GM21447 (cell line): ENCODE results near the gene RACGAP1.
"Not testable (repeated sequence)": the region's sequence is repeated elsewhere in the genome, so short reads cannot be mapped to it uniquely, and the experiment has no call there.

ENCODE experiments used
- ATAC-seq: cut with Tn5 transposase; IDR thresholded peaks from one replicate; pipeline ENCODE4 v1.9.1; 2021; ENCODE audit not compliant: unreplicated experiment

The RACGAP1 gene

DNA sequence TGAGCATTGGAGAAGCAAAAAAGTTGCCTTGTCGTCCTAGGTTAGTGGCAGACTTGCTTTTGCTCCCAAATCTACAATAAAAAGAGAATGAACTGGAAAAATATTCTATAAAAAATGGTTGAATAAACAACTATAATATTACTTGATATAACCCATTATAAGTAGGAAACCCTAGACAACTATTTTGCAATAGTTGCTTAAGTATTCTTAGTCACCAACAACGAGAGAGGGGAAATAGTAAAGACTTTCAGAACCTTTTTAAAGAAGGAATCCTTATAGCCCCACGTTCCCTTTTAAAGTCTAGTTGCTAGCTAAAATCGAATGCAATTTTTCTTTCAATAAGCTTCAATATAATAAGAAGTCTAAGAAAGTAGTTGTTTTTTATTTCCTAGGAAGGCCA, 35.0 kb downstream of the RACGAP1 start:
- ATAC-seq: no peak

DNA sequence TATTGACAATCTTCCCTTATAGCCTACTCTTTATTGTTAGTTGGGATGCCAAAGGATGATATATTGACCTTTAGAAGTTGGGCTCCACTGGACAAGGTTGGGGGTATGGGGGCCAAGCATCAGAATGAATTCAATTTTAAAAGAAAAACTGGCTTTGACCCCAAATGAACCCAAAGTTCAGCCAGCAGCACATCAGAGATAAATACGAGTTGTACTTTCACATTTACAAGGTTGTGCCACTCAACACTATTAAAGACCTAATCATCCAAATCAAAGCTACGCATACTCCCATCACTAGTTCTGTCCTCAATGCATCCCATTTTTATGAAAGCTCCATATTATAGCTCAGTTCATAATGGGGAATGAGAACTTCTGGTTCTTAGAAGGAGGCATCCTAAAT, 35.9 kb downstream of the RACGAP1 start:
- ATAC-seq: not testable (repeated sequence)

DNA sequence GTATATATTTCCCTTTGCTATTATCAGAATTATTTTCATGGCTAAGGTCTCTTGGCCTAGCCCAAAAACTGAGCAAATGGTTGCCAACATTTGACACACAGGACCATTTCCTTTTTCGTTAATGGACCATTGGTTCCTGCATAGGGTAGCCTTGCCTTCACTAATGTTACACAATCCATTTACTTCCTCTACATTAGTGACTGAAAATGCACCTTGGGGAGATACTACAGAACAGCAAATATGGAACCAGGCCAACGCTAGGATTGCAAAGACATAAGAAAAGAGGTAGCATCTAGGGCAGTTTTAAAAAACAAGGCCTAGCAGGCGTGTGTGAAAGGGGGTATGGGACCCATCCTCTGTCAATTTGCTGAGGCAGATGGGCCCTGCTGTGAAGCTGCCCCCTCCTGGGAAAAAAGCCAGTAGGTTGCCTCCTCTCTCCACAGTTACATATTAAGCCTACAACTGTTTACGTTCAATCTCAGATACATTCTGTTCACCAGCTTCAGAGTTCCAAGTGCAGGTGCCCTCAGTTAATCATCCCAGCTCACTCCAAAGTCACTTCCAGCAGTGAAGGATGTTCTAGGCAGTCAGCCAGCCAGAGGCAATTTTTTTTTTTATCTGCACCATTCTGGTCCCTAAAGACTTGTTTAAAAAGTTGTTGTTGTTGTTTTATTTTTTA, 37.5 kb downstream of the RACGAP1 start:
- ATAC-seq: no peak

DNA sequence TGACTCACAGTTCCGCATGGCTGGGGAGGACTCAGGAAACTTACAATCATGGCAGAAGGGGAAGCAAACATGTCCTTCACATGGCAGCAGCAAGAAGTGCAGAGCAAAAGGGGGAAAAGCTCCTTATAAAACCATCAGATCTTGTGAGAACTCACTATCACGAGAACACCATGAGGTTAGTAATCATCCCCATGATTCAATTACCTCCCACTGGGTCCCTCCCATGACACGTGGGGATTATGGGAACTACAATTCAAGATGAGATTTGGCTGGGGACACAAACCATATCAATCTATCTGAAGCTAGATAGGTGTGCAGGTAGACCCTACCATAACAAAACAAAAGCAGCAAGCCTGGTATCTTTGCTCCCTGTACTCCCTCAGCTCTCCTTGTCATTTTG, 38.8 kb downstream of the RACGAP1 start:
- ATAC-seq: not testable (repeated sequence)

DNA sequence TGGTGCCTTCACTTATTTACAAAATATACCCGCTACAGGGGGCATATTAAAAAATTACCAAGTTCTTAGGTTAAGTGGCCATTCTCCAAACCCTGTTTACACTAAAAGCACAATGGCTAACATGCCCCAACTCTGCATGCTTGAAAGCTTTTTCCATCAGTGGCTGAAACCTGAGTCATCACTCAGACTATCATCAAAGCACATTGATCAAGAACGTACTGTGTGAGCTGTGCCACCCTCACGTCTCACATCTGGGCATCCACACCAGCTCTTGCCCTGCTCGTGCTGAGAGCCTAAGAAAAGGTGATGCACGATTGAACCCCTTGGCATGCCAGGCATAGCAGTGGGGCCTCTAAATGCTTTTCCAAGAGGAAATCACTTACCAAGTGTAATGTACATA, 39.3 kb downstream of the RACGAP1 start:
- no peak for ATAC-seq

DNA sequence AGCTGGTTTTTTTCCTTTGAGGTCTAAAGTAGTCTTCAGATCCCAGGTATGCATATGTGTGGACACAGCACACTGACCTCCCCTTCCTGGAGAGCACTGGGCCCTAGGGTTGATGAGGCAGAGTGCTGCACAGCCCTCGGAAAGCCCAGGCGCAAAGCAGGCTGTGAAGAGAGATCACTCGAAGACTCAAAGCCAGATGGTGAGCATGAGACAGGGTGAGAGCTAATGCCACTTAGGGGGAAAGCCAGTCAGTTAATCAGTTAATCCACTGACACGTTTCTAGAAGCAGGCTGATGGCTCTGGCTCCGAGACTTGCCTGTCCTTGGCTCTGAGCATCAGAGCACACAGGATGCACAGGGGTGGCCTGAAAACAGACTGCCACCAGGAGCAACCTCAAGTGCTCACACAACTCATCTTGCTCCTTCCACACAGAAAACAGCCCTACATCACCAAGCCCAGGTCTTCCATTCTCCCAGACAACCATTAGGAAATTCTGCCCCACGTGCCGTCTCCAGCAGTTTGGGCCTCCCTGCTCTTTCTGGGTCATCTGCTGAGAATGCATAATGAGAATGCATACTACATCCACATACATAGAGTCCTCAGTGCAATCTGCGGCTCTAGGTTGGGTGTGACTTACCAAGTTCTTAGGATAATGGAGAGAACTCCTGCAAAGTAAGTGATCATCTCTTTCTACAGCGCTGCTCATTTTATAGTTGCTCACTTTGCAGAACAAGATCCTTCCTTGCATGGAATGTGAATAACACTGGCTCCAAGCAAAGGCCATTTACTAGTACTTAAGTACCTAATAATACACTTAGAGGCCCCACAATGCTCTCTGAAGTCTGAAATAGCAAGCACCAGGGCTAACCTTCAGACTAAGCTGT, 40.6 kb downstream of the RACGAP1 start:
- no peak for ATAC-seq

DNA sequence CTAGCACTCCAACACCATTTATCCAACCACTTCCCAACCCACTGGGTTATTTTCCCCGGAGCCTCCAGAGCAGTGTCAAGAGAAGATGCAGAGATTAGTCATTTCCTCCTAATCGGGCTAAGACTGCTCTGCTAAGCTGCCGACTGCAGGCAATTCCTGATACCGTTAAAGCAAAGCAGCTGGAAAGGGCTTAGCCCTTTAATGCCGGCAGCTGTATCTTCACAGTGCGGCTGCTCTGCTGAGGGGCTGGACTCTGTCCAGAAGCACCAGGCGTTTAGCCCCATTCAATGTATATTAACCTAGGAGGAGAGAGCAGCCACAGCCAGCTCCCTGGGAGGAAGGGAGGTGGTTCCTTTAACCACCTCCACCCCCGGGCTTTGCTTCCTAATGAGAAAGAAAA, 41.4 kb downstream of the RACGAP1 start:
- ATAC-seq: no peak

DNA sequence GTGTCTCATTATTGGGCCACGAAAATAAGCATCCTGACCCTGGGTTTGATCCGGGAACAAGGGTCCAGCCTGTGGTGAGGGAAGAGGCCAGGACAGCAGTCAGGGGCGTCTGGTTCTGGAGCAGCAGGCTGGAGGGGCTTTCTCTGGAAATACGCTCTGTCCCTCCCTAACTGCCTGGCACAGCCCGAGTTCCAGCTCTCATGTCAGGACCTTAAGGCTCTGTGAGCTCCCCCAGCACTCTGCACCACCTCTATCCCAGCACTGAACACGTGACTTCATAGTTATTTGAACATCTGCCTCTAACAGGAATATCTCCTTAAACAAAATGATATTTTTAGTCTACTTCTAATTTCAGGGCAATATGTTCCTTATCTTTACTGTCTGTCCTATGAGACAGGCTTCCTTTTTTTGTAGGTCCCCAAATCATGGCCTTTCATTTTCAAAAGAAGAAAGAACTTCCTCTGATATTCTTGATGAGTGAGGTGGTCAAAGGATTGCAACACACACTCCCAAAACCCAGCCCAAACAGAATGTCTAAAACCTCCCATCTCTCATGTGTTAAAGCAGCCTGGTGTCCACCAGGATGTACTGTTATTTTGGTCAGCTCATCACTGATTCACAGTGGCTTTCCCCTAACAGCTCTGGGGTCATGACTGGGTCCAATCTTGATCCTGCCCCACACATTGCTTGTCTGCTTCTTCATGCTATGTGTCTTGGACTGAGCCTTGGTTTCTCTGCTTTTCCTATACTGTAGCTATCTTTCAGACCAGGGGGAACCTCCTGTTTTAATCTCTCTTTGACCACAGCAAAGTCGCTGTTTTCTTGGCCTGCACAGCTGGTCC, 42.8 kb downstream of the RACGAP1 start:
- no peak for ATAC-seq

DNA sequence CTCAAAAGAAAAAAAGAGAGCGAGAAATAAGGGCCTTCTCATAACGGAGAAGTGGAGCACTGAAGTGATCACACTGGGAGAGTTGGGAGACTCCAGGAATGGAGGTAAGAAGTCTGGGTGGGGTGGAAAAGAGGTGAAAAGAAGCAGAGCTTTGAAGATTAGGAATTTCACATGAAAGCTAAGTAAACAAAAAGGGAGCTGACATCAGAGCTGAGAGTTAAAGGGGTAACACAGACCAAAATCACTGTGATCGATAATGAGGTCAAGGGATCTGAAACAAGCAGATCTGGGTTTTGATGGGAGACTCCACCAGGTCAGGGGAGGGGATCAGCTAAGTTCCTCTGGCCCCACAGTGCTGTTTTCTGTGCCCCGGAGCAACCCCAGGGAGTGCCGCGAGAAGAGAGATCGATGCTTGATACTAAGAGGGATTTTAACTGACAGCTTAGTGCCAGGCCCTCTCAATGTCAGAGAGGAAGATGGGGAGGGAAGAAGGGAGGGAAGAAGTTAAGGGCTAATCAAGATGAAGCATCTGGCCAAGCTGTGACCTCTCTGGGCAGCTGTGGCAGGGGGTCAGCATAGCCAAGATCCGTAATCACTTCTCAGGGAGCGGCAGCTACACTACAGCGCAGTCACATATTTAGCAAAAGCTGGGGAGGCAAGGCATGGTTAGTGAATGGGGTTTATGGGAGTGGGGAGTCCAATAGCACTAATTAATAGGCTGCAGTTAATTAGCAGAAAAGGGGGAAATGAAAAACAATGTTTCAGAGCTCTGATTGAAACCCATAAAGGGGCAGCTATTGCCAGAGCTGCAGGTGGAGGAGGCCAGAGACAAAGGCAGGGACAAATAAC, 44.6 kb downstream of the RACGAP1 start:
- no peak for ATAC-seq

DNA sequence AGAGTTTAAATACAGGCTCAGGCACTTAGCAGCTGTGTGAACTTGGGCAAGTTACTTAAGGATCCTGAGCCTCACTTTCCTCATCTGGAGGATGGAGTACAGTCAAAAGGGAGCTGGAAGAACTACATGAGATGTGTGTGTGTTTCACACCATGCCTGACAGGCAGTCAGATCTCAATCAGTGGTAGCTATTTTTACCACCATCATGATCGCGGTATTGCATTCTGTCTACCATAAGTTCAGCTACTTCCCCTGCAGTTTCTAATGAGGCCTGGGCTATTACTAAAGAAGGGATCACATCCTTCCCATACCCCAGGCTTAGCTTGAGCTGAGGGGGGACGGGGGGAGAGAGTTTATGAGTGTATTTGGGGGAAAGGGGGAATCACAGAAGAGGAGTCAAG, 45.5 kb downstream of the RACGAP1 start:
- ATAC-seq: no peak

DNA sequence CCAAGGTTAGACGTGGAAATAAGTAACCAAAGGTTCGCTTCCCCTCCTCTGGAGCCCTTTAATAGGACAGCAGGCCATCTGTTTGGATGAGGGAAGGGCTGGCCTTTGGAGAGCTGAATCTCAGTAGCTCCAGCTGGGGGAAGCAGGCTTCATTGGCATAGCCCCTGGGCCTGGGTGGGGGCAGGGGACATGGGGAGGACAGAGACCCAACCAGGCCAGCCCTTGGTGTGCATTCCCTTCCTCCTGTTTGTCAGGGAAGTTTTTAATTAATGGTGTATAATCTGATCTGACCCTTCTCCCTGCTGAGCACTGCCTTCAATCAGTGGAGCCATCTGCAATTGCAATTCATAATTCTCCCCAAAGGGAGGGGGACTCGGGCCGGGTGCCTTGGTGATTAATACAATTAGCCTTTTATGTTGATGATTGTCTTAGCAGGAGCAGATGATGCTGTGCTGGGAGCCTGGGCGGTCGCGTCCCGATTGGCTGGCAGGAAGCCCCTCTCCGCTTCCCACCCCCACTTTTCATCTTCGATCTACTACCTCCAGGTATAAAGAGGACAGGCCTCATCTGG, 46.2 kb downstream of the RACGAP1 start:
- no peak for ATAC-seq

DNA sequence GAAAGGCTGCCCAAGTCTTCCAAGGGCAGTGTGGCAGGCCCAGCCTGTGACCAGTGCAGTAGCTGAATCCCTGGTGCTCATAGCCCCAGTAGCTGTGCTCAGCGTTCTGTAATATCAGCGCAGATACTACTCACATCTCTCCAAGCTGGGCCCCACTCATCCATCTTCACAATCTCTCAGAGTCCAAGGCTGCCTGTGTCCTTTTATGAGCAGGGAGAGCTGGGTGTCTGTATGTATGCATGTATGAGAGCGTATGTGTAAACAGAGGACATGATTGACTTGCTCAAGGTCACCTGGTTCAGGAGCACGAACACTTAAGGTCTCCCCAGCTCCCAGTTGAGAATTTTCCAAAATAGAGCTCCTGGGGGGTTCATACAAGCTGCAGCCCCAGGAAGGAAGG, 47.2 kb downstream of the RACGAP1 start:
- no peak for ATAC-seq

DNA sequence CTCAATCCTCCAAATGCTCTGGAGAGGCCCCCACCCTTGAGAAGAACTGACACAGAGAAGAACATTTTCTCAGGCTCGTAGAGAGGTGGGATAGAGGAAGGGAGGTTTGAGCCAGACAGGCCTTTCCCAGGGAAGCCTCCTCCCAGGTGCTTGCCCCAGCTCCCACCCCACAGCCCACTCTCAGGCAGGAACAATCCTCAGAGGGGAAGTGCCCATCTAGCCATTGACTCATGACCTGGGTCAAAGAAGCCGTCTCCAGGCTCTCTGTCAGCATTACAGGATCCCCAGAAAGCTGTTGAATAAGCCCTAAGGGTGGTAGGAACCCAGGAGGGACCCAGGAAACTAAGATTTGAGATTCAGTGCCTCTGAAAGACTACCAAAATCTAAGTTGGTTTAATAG, 48.7 kb downstream of the RACGAP1 start:
- ATAC-seq: no peak

DNA sequence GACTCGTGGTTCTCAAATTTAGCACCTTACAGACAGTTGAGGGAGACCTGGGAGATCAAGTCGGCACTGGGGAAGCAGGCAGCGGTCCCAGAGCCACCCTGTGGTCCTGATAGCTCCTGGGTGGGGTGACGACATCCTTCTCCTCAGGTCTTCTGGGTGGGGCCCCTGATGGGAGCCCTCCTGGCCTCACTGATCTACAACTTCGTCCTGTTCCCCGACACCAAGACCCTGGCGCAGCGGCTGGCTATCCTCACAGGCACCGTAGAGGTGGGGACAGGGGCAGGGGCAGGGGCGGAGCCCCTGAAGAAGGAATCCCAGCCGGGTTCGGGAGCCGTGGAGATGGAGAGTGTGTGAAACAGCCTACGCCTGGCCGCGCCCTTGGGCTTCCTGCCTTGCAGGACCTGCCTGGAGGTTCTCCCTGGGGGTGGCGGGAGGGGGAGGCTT, 50.0 kb downstream of the RACGAP1 start:
- no peak for ATAC-seq

DNA sequence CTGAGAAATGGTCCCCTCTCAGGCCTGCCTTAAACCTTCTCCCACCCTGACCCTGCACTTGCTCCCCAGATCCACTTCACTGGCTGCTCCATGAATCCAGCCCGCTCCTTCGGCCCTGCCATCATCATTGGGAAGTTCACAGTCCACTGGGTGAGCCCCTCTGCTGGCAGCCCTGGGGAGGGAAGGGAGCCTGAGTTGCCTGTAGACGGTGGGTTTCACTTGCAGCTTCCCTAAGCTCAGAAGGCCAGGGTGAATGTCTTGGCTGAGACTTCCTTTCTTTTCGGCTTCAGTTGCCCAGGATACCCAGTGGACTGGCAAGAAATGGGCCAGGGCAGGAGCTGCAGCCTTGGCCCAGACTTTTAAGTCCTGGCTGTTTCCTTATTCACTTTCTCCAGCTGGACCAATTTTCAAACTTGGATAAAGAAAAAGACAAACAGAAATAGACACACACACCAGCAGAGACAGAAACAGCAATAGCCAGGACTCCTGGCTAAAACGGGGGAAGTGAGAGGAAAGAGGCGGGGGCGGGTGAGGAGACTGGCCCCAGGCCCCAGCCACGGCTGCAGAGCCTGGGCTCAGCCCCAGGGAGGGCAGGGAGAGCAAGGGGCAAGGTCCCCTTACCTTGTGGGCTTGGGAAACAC, 50.5 kb downstream of the RACGAP1 start:
- ATAC-seq: no peak

DNA sequence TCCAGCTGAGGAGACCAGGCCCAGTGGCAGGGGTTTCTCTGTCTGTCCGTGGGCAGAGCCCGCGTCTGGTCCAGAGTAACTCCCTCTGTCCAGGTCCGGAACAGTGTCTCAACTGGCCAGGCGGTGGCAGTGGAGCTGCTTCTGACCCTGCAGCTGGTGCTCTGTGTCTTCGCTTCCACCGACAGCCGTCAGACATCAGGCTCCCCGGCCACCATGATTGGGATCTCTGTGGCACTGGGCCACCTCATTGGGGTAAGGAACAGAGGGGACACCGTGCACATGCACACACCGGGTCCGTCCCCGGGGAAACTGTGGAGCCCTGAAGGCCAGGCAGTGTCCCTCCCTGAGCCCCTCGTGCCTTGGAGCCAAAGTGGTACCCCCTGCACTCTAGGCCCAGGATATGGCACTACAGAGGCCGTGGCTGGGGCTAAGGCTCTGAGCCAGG, 51.0 kb downstream of the RACGAP1 start:
- ATAC-seq: no peak

DNA sequence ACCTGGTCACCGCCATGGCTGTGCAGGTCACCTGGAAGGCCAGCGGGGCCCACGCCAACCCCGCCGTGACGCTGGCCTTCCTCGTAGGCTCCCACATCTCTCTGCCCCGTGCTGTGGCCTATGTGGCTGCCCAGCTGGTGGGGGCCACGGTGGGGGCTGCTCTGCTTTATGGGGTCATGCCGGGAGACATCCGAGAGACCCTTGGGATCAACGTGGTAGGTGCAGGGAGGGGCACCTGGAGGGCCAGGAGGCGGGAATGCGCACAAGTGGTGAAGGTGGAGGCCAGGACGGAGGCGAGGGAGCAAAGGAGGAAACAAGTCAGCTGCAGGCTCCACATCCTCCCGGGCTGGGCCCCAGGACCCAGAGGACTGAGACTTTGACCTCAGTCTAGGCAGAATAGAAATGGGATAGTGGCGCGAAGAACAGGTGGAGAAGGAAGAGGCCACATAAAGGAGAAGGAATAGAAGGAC, 51.9 kb downstream of the RACGAP1 start:
- ATAC-seq: no peak

DNA sequence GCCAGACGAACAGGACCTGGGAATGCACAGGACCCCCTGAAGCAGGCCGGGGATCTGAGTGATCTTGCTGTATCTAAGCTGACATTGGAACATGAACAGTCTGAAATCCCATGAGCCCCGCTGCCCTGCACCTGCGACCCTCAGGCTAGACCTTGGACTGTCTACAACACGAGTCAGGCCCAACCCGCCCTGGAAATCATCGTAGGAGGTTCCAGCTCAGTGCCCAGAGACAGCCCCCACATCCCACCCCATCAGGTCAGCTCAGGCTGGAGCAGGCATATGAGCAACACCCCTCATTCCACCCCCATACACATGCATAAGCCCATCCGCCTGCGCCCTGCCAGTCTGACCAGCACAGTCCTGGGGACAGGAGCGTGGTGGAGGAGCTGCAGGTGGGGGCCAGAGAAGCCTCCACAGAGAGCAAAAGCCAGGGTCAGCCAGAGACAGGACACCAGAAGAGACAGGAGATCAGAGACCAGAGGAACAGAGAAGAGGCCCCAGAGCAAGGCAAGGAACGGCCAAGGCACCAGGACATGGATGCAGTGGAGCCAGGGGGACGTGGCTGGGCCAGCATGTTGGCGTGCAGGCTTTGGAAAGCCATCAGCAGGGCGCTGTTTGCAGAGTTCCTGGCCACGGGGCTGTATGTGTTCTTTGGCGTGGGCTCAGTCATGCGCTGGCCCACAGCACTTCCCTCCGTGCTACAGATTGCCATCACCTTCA, 52.5 kb downstream of the RACGAP1 start, which contains the start of gene AQP6:
Gene AQP6, plus strand, starts transcription at position 307 of the 720 bp plus-strand sequence. Its CDS starts 227 bp downstream, at position 534.
- ATAC-seq: no peak

DNA sequence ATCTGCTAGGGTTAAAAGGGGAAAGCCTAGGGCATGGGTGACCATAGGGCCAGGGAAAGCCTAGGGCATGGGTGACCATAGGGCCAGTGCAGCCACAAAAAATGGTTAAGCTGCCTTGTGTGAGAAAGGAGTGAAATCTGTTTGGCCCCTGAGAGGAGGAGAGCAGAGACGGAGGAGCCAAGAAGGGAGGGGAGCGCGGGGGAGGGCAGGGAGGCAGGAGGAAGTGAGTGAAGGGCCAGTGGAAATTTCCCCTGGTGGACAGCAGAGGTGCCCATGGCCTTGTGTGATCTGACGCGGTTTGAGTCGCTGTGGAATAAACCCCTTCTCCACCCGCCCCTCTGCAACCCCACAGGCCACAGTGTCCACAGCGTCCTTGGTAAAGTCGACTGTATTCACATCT, 53.2 kb downstream of the RACGAP1 start:
- no peak for ATAC-seq
